ENCODE measurements around the gene SEPTIN10.

DNA sequence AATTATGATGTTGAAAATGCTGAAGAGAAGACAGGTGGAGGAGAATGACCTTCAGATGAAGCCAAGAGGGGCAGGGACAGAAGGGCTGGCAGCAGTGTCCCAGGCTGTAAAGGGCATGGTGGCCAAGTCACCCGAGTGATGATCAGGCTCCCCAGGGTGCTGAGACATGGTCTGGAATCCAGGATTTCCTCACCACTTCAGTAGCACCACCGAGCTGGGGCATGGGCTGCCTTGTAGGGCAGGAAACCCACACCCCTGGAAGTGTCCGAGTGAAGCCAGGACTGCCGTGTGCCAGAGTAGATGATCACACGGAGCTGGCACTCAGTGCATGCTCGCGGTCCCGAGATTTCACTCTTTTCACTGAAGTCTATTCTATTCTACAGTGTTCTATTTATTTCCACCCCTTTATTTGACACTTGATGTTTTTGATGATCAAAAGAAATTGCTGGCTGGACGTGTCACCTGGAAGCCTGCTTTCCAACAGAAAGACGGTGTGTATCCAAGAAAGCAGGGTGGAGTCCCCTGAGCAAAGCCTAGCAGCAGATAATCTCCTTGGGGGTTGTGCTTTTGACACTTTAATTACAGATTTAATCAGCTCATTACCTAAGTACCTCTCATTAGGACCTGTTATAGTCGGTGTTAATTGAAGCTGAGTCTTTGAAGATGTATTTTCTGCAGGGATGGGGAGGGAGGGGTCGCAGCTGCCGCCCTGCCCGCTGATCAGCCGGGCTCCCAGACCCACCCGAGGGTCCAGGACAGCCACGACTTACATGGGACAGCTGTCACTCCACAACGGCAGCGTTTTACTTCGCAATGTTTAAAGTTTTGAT is 92.3 kb downstream of the SEPTIN10 start:
- TF ChIP-seq, protein P1, sequence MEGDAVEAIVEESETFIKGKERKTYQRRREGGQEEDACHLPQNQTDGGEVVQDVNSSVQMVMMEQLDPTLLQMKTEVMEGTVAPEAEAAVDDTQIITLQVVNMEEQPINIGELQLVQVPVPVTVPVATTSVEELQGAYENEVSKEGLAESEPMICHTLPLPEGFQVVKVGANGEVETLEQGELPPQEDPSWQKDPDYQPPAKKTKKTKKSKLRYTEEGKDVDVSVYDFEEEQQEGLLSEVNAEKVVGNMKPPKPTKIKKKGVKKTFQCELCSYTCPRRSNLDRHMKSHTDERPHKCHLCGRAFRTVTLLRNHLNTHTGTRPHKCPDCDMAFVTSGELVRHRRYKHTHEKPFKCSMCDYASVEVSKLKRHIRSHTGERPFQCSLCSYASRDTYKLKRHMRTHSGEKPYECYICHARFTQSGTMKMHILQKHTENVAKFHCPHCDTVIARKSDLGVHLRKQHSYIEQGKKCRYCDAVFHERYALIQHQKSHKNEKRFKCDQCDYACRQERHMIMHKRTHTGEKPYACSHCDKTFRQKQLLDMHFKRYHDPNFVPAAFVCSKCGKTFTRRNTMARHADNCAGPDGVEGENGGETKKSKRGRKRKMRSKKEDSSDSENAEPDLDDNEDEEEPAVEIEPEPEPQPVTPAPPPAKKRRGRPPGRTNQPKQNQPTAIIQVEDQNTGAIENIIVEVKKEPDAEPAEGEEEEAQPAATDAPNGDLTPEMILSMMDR (conservative IDR thresholded peaks at IDR 0.05; ENCODE audit: low read depth in 2 of 2): no peak
- TF ChIP-seq, protein P2, sequence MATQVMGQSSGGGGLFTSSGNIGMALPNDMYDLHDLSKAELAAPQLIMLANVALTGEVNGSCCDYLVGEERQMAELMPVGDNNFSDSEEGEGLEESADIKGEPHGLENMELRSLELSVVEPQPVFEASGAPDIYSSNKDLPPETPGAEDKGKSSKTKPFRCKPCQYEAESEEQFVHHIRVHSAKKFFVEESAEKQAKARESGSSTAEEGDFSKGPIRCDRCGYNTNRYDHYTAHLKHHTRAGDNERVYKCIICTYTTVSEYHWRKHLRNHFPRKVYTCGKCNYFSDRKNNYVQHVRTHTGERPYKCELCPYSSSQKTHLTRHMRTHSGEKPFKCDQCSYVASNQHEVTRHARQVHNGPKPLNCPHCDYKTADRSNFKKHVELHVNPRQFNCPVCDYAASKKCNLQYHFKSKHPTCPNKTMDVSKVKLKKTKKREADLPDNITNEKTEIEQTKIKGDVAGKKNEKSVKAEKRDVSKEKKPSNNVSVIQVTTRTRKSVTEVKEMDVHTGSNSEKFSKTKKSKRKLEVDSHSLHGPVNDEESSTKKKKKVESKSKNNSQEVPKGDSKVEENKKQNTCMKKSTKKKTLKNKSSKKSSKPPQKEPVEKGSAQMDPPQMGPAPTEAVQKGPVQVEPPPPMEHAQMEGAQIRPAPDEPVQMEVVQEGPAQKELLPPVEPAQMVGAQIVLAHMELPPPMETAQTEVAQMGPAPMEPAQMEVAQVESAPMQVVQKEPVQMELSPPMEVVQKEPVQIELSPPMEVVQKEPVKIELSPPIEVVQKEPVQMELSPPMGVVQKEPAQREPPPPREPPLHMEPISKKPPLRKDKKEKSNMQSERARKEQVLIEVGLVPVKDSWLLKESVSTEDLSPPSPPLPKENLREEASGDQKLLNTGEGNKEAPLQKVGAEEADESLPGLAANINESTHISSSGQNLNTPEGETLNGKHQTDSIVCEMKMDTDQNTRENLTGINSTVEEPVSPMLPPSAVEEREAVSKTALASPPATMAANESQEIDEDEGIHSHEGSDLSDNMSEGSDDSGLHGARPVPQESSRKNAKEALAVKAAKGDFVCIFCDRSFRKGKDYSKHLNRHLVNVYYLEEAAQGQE (IDR thresholded peaks at IDR 0.05; ENCODE audit: unreplicated experiment): no peak
- no peak for TF ChIP-seq EZH2 (IDR thresholded peaks at IDR 0.05; ENCODE audit: low read depth, unreplicated experiment)
- TF ChIP-seq, protein P3, sequence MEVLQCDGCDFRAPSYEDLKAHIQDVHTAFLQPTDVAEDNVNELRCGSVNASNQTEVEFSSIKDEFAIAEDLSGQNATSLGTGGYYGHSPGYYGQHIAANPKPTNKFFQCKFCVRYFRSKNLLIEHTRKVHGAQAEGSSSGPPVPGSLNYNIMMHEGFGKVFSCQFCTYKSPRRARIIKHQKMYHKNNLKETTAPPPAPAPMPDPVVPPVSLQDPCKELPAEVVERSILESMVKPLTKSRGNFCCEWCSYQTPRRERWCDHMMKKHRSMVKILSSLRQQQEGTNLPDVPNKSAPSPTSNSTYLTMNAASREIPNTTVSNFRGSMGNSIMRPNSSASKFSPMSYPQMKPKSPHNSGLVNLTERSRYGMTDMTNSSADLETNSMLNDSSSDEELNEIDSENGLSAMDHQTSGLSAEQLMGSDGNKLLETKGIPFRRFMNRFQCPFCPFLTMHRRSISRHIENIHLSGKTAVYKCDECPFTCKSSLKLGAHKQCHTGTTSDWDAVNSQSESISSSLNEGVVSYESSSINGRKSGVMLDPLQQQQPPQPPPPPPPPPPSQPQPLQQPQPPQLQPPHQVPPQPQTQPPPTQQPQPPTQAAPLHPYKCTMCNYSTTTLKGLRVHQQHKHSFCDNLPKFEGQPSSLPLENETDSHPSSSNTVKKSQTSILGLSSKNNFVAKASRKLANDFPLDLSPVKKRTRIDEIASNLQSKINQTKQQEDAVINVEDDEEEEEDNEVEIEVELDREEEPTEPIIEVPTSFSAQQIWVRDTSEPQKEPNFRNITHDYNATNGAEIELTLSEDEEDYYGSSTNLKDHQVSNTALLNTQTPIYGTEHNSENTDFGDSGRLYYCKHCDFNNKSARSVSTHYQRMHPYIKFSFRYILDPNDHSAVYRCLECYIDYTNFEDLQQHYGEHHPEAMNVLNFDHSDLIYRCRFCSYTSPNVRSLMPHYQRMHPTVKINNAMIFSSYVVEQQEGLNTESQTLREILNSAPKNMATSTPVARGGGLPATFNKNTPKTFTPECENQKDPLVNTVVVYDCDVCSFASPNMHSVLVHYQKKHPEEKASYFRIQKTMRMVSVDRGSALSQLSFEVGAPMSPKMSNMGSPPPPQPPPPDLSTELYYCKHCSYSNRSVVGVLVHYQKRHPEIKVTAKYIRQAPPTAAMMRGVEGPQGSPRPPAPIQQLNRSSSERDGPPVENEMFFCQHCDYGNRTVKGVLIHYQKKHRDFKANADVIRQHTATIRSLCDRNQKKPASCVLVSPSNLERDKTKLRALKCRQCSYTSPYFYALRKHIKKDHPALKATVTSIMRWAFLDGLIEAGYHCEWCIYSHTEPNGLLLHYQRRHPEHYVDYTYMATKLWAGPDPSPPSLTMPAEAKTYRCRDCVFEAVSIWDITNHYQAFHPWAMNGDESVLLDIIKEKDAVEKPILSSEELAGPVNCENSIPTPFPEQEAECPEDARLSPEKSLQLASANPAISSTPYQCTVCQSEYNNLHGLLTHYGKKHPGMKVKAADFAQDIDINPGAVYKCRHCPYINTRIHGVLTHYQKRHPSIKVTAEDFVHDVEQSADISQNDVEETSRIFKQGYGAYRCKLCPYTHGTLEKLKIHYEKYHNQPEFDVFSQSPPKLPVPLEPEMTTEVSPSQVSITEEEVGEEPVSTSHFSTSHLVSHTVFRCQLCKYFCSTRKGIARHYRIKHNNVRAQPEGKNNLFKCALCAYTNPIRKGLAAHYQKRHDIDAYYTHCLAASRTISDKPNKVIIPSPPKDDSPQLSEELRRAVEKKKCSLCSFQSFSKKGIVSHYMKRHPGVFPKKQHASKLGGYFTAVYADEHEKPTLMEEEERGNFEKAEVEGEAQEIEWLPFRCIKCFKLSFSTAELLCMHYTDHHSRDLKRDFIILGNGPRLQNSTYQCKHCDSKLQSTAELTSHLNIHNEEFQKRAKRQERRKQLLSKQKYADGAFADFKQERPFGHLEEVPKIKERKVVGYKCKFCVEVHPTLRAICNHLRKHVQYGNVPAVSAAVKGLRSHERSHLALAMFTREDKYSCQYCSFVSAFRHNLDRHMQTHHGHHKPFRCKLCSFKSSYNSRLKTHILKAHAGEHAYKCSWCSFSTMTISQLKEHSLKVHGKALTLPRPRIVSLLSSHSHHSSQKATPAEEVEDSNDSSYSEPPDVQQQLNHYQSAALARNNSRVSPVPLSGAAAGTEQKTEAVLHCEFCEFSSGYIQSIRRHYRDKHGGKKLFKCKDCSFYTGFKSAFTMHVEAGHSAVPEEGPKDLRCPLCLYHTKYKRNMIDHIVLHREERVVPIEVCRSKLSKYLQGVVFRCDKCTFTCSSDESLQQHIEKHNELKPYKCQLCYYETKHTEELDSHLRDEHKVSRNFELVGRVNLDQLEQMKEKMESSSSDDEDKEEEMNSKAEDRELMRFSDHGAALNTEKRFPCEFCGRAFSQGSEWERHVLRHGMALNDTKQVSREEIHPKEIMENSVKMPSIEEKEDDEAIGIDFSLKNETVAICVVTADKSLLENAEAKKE (CRISPR knock-in tag; IDR thresholded peaks at IDR 0.05): no peak
- TF ChIP-seq EZH2phosphoT487 (IDR thresholded peaks at IDR 0.05; ENCODE audit: unreplicated experiment): no peak
- no peak for TF ChIP-seq POLR2AphosphoS5 (IDR thresholded peaks at IDR 0.05; ENCODE audit: low read depth)
